SK-N-SH (cell line): ENCODE results near the gene LPO. TPM values are rescaled to one million over a fixed set of nuclear protein-coding genes. Genes with fewer than 3 reads are reported as not detected.

ENCODE experiments used
- CTCF ChIA-PET: fragments of 300-600, 350-600 bp; formaldehyde crosslinking; extraction: SDS; loops from one replicate; lab custom pipeline; 2021; lab: Yijun Ruan, JAX
- POLR2A ChIA-PET: fragments of 350-600 bp; sonication (Branson Sonifier 250); formaldehyde crosslinking; extraction: SDS; loops from one replicate; lab custom pipeline; 2020; ENCODE audit warnings: antibody characterized with exemption, inconsistent platforms; lab: Yijun Ruan, JAX
- DNase-seq: peaks from one replicate; pipeline ENCODE4 v3.0.0; 2012
- H2AFZ ChIP-seq: fragments of 200-600 bp; sonication (generic); 2 replicates; pipeline ENCODE4 v1.8.1; 2016; ENCODE audit warnings: antibody characterized with exemption, mild to moderate bottlenecking, low read depth
- H3F3A ChIP-seq: fragments of 200-600 bp; sonication (generic); replicated peaks from 2 replicates; pipeline ENCODE3; 2016; ENCODE audit warnings: antibody characterized with exemption, mild to moderate bottlenecking; ENCODE audit not compliant: insufficient read depth
- H3K27ac ChIP-seq, 2 experiments: fragments of 200-500 bp in 1 of 2; fragments of 200-600 bp in 1 of 2; sonication (Bioruptor generic) in 1 of 2; sonication (generic), shearing (Covaris generic) in 1 of 2; 2 replicates each; pipeline versions ENCODE4 v1.5.1 to v1.6.1; 2014 to 2016; ENCODE audit warnings: low read depth in 2 of 2, inconsistent platforms in 1 of 2, low read length in 1 of 2, mild to moderate bottlenecking in 1 of 2, mixed read lengths in 1 of 2
- H3K27me3 ChIP-seq: fragments of 200-600 bp; sonication (generic), shearing (Covaris generic); 2 replicates; pipeline ENCODE4 v1.6.1; 2016; ENCODE audit warnings: mixed run types; ENCODE audit not compliant: insufficient read depth
- H3K36me3 ChIP-seq, 2 experiments: fragments of 200-500 bp in 1 of 2; fragments of 200-600 bp in 1 of 2; sonication (Bioruptor generic) in 1 of 2; sonication (generic) in 1 of 2; replicated peaks in 1 of 2; 2 replicates each; pipeline versions ENCODE3 to v1.5.1; 2014 to 2016; ENCODE audit warnings: low read length in 1 of 2, mild to moderate bottlenecking in 1 of 2; ENCODE audit not compliant: insufficient read depth in 2 of 2, control insufficient read depth in 1 of 2
- H3K4me1 ChIP-seq, 2 experiments: fragments of 200-500 bp in 1 of 2; fragments of 200-600 bp in 1 of 2; sonication (Bioruptor generic) in 1 of 2; sonication (generic), shearing (Covaris generic) in 1 of 2; 2 replicates each; pipeline versions ENCODE4 v1.5.1 to v1.6.1; 2014 to 2016; ENCODE audit warnings: low read depth in 1 of 2, low read length in 1 of 2, mixed run types in 1 of 2; ENCODE audit not compliant: insufficient read depth in 2 of 2, control insufficient read depth in 1 of 2
- H3K4me2 ChIP-seq: fragments of 200-600 bp; sonication (generic), shearing (Covaris generic); 2 replicates; pipeline ENCODE4 v1.6.1; 2017; ENCODE audit warnings: mixed run types
- H3K4me3 ChIP-seq, 2 experiments: fragments of 200-500 bp in 1 of 2; fragments of 200-600 bp in 1 of 2; sonication (Bioruptor generic) in 1 of 2; sonication (generic), shearing (Covaris generic) in 1 of 2; 2 replicates each; pipeline versions ENCODE4 v1.5.1 to v1.8.1; 2014 to 2016; ENCODE audit warnings: low read depth in 2 of 2, inconsistent platforms in 1 of 2, low read length in 1 of 2, mild to moderate bottlenecking in 1 of 2, mixed read lengths in 1 of 2, moderate library complexity in 1 of 2
- H3K79me2 ChIP-seq: fragments of 200-600 bp; sonication (generic); 2 replicates; pipeline ENCODE4 v1.8.1; 2017; ENCODE audit warnings: mild to moderate bottlenecking; ENCODE audit not compliant: insufficient read depth
- H3K9ac ChIP-seq: fragments of 200-600 bp; sonication (generic); 2 replicates; pipeline ENCODE4 v1.6.1; 2017; ENCODE audit warnings: mixed run types
- H3K9me2 ChIP-seq: fragments of 200-600 bp; sonication (generic); 2 replicates; pipeline ENCODE4 v1.6.1; 2017; ENCODE audit warnings: mixed run types
- H3K9me3 ChIP-seq: fragments of 200-600 bp; sonication (generic); 2 replicates; pipeline ENCODE4 v1.6.1; 2017; ENCODE audit warnings: mixed run types, mild to moderate bottlenecking, moderate library complexity
- H4K20me1 ChIP-seq: fragments of 200-600 bp; sonication (generic); 2 replicates; pipeline ENCODE4 v1.6.1; 2017; ENCODE audit warnings: mild to moderate bottlenecking, mixed run types; ENCODE audit not compliant: insufficient read depth
- EZH2phosphoT487 ChIP-seq: fragments of 200-600 bp; sonication (generic); IDR thresholded peaks from 2 replicates; pipeline ENCODE4 v1.6.1; 2017; ENCODE audit warnings: low read depth, mixed run types, mild to moderate bottlenecking, antibody characterized with exemption, moderate library complexity, borderline replicate concordance
- FOSL2 ChIP-seq: IDR thresholded peaks from 2 replicates; pipeline ENCODE4 v1.4.0; 2012; ENCODE audit warnings: low read depth, mild to moderate bottlenecking, moderate library complexity, borderline replicate concordance
- FOXJ3 ChIP-seq: sonication (generic); formaldehyde crosslinking; IDR thresholded peaks from 2 replicates; pipeline ENCODE4 v1.5.1; 2020; ENCODE audit warnings: mild to moderate bottlenecking, missing genetic modification reagents
- JUND ChIP-seq: IDR thresholded peaks from 2 replicates; pipeline ENCODE4 v1.4.0; 2012
- MXI1 ChIP-seq: IDR thresholded peaks from 2 replicates; pipeline ENCODE4 v1.6.1; 2012; ENCODE audit warnings: mild to moderate bottlenecking, low read depth, low read length, improper control_type of control experiment
- NRF1 ChIP-seq: IDR thresholded peaks from 2 replicates; pipeline ENCODE4 v1.6.1; 2012; ENCODE audit warnings: low read depth, mild to moderate bottlenecking, low read length
- RCOR1 ChIP-seq: fragments of 150-350 bp; IDR thresholded peaks from 2 replicates; pipeline ENCODE4 v1.6.1; 2017; ENCODE audit warnings: antibody characterized with exemption, low read length
- RFX5 ChIP-seq: IDR thresholded peaks from 2 replicates; pipeline ENCODE4 v1.6.1; 2012; ENCODE audit warnings: mild to moderate bottlenecking, improper control_type of control experiment, low read length
- RXRA ChIP-seq: IDR thresholded peaks from 2 replicates; pipeline ENCODE4 v1.4.0; 2012; ENCODE audit warnings: low read depth, mild to moderate bottlenecking, borderline replicate concordance
- SIN3A ChIP-seq: IDR thresholded peaks from 2 replicates; pipeline ENCODE4 v1.6.1; 2012; ENCODE audit warnings: low read depth, mild to moderate bottlenecking, low read length, moderate library complexity, borderline replicate concordance
- SMC3 ChIP-seq: IDR thresholded peaks from 2 replicates; pipeline ENCODE4 v1.6.1; 2012; ENCODE audit warnings: low read depth, low read length, improper control_type of control experiment
- TCF12 ChIP-seq: IDR thresholded peaks from 2 replicates; pipeline ENCODE4 v1.4.0; 2012
- TEAD4 ChIP-seq: IDR thresholded peaks from 2 replicates; pipeline ENCODE4 v1.4.0; 2012; ENCODE audit warnings: mild to moderate bottlenecking, borderline replicate concordance; ENCODE audit not compliant: insufficient read depth
- YY1 ChIP-seq: IDR thresholded peaks from 2 replicates; pipeline ENCODE4 v1.4.0; 2012; ENCODE audit warnings: low read depth, mild to moderate bottlenecking
- WGBS: methylation state at CpG from one replicate; pipeline ENCODE4 v1.1.6; 2017; ENCODE audit warnings: low lambda C conversion rate; 5-methylcytosine and 5-hydroxymethylcytosine counted together
- polyA plus RNA-seq, 3 experiments: library from polyadenylated mRNA; depleted of rRNA; stranded (reverse); fragments of >200 nt; gene quantifications; 2 replicates each; pipeline ENCODE4 v1.2.3, GENCODE V29; 2012
- TF ChIP-seq, protein P1 (sequence below): IDR thresholded peaks from 2 replicates; pipeline ENCODE4 v1.4.0; 2012; ENCODE audit warnings: low read depth, borderline replicate concordance
- TF ChIP-seq, protein P2 (sequence below): fragments of 200-600 bp; sonication (generic); IDR thresholded peaks from 2 replicates; pipeline ENCODE4 v1.6.1; 2017; ENCODE audit warnings: antibody characterized with exemption, mild to moderate bottlenecking, moderate library complexity
- TF ChIP-seq, protein P3 (sequence below): IDR thresholded peaks from 2 replicates; pipeline ENCODE4 v1.4.0; 2012; ENCODE audit warnings: low read depth
- TF ChIP-seq, protein P4 (sequence below): fragments of 150-350 bp; IDR thresholded peaks from 2 replicates; pipeline ENCODE4 v1.6.1; 2017; ENCODE audit warnings: antibody characterized with exemption, low read length, low read depth, borderline replicate concordance
- TF ChIP-seq, protein P5 (sequence below): fragments of 150-350 bp; IDR thresholded peaks from 2 replicates; pipeline ENCODE4 v1.6.1; 2016; ENCODE audit warnings: mild to moderate bottlenecking, low read depth, low read length

Gene LPO
- polyA plus RNA-seq, 1 of the 3 experiments (the other 2 are of a cell fraction), result not detected

DNA sequence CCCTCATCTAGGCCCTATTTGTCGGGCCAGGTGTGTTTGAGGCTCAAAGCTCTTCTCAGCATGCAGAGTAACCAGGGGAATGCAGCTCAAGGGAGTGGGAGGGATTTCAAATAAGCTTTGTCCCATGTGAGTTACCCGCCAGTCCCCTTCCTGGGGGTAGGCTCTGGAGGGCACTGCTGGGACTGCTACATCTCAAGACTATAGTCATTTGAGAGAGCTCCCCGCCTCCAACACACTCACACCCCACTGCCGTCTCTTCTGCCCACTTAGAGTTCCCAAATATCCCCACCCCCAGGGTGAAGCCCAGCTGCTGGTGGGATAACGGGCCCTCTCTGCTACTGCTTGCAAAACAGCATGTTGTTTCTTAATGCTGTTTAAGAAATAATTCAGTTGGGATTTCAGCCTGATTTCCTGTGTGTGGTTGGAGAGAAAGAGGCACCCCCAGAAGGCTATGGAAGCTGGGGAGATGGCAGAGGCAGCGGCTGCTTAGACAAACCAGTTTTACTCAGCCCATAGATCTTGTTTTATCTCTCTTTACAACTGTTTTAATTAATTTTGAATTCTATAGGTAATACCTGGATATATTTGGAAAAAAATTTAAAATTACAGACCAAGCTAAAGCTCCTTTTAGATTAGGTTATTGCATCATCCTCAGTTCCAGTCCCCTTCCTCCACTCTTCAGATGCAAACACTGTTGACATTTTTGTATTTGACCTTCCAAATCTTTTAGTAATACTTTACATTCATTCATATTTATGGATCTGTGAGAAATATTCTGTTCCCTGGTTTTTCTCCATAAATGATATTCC, 46.4 kb downstream of the LPO start:
- ChIA-PET POLR2A (no interaction called here), CTCF (interaction anchor here (0.8 to 2.3 kb wide), 2 partner anchors 35 to 65 kb away, joined by 3 to 9 read pairs; no protein-coding TSS in a partner anchor)

DNA sequence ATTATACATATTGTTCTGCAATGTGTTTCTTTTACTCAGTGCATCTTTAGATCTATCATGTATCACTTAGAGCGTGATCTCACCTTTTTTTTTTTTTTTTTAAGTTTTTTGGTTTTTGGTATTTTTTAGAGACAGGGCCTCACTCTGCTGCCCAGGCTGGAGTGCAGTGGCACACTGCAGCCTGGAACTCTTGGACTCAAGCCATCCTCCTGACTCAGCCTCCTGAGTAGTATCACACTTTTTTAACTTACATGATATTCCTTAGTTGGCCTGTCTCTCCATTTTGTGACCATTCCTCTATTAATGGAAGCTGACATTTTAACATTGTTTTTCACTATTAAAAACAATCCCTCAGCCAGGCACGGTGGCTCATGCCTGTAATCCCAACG, 47.0 kb downstream of the LPO start:
- Histone ChIP-seq H3K27ac (no peak overlapping the region), H4K20me1 (no peaks in the 10 kb centered on the region), H3K4me1 (no peaks in the 10 kb centered on the region), H3K4me3 (no peak overlapping the region), H3K79me2 (no peaks in the 10 kb centered on the region), H3K27me3 (peaks cover 51% of the 10 kb centered on the region; the same call in 1 of the 2 replicates), H3K4me2 (no peak overlapping the region), H3K9me3 (no peaks in the 10 kb centered on the region), H3F3A (no peaks in the 10 kb centered on the region), H3K9me2 (no peaks in the 10 kb centered on the region), H3K36me3 (no peaks in the 10 kb centered on the region), H3K9ac (no peak overlapping the region), H2AFZ (no peak overlapping the region)
- WGBS, result 63% methylated on average over 3 of the region's 3 CpGs
- no peak for DNase-seq
- POLR2A ChIA-PET, result no interaction called here
- CTCF ChIA-PET, result interaction anchor here (2.3 kb wide), 1 partner anchor 36 kb away, joined by 9 read pairs; no protein-coding TSS in a partner anchor
- TF ChIP-seq, protein P1, sequence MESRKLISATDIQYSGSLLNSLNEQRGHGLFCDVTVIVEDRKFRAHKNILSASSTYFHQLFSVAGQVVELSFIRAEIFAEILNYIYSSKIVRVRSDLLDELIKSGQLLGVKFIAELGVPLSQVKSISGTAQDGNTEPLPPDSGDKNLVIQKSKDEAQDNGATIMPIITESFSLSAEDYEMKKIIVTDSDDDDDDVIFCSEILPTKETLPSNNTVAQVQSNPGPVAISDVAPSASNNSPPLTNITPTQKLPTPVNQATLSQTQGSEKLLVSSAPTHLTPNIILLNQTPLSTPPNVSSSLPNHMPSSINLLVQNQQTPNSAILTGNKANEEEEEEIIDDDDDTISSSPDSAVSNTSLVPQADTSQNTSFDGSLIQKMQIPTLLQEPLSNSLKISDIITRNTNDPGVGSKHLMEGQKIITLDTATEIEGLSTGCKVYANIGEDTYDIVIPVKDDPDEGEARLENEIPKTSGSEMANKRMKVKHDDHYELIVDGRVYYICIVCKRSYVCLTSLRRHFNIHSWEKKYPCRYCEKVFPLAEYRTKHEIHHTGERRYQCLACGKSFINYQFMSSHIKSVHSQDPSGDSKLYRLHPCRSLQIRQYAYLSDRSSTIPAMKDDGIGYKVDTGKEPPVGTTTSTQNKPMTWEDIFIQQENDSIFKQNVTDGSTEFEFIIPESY, result no peak
- TF ChIP-seq, protein P2, sequence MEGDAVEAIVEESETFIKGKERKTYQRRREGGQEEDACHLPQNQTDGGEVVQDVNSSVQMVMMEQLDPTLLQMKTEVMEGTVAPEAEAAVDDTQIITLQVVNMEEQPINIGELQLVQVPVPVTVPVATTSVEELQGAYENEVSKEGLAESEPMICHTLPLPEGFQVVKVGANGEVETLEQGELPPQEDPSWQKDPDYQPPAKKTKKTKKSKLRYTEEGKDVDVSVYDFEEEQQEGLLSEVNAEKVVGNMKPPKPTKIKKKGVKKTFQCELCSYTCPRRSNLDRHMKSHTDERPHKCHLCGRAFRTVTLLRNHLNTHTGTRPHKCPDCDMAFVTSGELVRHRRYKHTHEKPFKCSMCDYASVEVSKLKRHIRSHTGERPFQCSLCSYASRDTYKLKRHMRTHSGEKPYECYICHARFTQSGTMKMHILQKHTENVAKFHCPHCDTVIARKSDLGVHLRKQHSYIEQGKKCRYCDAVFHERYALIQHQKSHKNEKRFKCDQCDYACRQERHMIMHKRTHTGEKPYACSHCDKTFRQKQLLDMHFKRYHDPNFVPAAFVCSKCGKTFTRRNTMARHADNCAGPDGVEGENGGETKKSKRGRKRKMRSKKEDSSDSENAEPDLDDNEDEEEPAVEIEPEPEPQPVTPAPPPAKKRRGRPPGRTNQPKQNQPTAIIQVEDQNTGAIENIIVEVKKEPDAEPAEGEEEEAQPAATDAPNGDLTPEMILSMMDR, result no peak
- no peak for TF ChIP-seq RXRA
- TF ChIP-seq SMC3, result no peak
- TF ChIP-seq FOXJ3 (CRISPR knock-in tag), result no peak
- no peak for TF ChIP-seq SIN3A
- TF ChIP-seq, protein P3, sequence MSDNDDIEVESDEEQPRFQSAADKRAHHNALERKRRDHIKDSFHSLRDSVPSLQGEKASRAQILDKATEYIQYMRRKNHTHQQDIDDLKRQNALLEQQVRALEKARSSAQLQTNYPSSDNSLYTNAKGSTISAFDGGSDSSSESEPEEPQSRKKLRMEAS, result no peak
- no peak for TF ChIP-seq MXI1

More for the DNA sequence above, 46.4 kb downstream of the LPO start:
- Histone ChIP-seq H3K4me1 (no peaks in the 10 kb centered on the region), H3K9me2 (no peaks in the 10 kb centered on the region), H3F3A (no peaks in the 10 kb centered on the region), H3K27ac (no peak overlapping the region), H2AFZ (no peak overlapping the region), H3K9me3 (no peaks in the 10 kb centered on the region), H4K20me1 (no peaks in the 10 kb centered on the region), H3K79me2 (no peaks in the 10 kb centered on the region), H3K9ac (no peak overlapping the region), H3K4me2 (no peak overlapping the region), H3K27me3 (peaks cover 50% of the 10 kb centered on the region; the same call in 1 of the 2 replicates), H3K36me3 (no peaks in the 10 kb centered on the region), H3K4me3 (no peak overlapping the region)
- TF ChIP-seq TCF12 (no peak), FOXJ3 (CRISPR knock-in tag) (no peak), RFX5 (no peak), JUND (no peak), NRF1 (no peak), FOSL2 (no peak), SMC3 (no peak), RCOR1 (no peak), EZH2phosphoT487 (no peak), TEAD4 (no peak), YY1 (no peak)
- TF ChIP-seq, protein P4, sequence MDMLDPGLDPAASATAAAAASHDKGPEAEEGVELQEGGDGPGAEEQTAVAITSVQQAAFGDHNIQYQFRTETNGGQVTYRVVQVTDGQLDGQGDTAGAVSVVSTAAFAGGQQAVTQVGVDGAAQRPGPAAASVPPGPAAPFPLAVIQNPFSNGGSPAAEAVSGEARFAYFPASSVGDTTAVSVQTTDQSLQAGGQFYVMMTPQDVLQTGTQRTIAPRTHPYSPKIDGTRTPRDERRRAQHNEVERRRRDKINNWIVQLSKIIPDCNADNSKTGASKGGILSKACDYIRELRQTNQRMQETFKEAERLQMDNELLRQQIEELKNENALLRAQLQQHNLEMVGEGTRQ, result no peak
- TF ChIP-seq, protein P5, sequence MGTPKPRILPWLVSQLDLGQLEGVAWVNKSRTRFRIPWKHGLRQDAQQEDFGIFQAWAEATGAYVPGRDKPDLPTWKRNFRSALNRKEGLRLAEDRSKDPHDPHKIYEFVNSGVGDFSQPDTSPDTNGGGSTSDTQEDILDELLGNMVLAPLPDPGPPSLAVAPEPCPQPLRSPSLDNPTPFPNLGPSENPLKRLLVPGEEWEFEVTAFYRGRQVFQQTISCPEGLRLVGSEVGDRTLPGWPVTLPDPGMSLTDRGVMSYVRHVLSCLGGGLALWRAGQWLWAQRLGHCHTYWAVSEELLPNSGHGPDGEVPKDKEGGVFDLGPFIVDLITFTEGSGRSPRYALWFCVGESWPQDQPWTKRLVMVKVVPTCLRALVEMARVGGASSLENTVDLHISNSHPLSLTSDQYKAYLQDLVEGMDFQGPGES, result no peak
- TF ChIP-seq, protein P2, result no peak
- 55% methylated on average over 6 of the region's 6 CpGs for WGBS
- no peak for DNase-seq
